GF-D8 (cell line): ENCODE data around the gene TNFAIP3.

Experiments used
- DNase-seq: peaks from one replicate; lab custom pipeline; 2025; lab: John Stamatoyannopoulos, UW

TNFAIP3 gene

DNA sequence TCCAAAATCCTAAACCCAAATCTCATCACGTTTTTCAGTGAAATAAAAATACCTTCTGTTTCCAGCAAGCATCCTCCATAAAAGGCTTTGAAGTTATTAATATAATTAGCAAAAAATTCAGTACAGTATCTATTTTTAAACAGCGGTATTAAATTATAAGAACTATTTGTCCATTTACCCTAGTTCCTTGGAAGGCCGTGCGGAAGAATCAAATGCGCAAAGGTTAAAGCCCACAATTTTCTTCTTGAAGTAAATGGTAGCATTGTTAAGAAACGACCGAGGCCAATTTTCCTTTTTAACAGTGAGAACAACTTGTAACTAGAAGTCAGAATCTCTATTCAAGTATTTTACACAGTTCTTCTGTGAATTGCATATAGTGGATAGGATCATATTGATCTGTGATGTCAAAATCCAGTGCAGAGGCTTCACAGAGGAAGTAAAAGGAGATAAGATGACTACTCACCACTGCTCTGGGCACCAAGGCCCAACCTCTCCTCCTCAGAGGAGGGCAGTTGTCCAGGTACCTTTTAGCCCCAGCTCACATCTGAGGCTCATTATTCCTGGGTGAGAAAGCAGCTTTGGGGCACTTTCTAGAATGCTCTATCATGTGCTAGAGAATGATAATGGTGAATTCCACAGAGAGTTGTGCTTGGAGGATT, 36.3 kb downstream of the TNFAIP3 start:
- DNase-seq, result no peak

DNA sequence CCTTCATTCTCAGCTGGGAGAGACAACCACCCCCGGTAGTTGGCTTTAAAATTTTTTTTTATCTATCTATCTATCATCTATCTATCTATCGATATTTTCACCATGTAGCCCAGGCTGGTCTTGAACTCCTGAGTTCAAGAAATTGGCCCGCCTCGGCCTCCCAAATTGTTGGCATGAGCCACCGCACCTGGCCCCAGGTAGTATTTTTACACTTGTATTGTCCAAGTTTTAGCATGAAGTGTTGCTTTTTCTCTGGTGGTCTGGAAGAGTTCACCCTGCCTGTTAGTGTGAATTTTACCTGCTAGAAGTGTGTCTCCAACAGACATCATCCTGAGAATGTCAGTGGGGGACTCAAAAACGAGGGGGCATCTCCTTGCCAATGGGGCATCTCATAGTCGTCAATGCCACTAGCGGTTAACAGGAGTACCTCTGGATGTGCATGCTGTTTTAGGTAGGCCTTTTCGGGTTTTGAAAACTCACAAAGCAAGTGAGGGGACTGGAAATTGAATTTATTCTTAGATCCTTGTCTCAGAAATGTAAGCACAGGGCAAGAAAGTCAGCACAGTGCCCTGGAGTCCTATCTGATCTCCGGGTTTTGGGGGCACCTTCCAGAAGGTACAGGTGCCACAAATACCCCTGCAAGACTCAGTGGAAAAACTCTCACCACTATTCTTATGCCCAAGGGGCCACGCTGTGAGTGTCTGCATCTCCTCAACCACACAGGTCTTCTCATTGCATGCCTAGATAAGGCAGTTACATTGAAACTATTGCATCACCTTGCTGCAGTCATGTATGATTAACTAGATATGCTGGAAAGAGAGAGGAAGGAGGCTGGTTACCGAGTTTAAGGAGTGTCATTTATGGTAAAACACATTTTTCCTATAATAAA, 37.1 kb downstream of the TNFAIP3 start:
- peak; percentile 83 for DNase-seq

DNA sequence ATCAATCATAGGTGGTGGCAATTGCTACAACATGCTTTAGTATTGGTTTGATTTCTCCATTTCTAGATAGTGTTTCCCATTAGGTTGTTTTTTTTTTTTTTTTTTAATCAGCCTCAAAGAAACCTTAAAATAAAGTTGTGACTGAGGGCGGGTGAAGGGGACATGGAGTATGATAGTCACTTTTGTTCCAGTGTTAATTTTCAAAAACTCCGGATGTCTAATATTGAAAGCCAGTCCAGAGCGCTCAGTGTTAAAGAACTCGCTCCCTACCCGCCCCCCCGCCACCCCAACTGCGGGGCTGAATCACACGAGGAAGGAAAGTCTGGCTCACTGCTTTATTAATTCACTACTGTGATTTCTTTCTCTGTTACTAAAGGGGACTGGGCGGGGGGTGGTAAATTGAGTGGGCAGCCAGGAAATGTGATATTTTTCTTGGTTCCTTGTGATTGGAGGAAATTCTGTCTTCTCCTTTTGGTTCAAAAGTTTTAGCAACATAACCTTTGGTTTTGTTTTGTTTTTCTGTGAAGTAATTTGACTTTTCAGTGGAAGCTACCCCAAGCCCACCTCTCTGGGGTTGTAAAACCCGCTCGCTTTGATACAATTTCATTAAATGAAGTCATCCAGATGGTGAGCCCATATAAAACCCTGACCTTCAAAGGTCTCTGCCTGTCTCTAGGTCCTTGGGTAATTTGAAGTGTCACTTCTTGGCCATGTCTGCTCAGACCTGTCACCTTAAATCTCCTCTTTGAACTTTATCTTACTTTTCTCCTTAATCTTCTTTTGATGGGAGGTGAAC, 38.0 kb downstream of the TNFAIP3 start:
- no peak for DNase-seq

DNA sequence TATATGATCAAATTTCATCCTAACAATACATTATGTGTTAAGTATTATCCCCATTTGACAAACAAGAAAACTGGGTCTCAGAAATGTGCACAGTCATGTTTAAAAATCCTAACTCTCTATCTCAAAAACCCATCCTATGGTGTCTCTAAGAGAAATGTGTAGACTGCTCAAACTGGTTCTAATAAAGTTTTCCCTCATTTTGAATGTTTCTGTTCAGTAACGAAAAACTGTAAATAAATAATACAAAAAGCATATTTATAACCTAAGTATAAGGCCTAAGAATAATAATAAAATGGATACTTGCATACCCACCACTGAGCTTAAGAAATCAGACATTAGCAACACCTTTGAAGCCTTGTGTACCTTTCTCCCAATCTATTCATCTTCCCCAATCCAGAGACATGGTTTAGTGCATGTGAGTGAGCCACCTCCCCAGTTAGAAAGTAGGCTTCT, 39.0 kb downstream of the TNFAIP3 start:
- DNase-seq, result no peak

DNA sequence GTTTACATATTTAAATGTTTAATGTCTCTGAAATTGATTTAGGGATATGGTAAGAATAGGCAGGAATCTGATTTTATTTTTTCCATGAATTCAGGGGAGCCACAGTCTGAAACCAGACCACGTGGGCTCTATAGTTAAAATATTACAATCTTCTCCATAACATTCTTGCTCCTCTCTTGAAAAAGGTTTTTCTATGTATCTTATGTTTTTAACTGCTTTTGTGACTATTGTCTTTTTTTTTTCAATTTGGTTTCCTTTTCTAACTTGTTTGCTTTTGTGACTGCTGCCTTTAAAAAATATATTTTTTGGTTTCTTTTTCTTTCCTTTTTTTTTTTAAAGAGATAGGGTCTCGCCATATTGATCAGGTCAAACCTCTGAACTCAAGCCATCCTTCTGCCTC, 40.1 kb downstream of the TNFAIP3 start:
- DNase-seq, result no peak

DNA sequence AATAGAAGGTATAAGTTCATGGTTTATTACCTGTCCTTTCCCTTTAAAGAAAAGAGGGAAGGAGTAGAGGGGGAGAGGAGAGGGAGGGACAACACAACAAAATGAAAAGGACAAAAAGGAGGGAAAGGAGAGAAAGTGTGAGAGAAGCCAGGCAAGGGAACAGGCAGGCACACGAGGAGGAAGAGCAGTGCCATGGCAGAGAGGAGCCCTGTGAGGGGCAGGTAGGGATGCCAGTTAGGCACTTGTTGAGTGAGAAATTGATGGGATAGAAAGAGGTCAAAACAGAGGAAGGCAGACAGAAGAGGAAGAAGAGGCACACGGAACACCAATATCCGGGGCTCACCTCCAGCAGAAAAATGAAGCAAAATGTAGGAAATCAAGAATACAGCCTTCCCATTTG, 42.5 kb downstream of the TNFAIP3 start:
- no peak for DNase-seq

DNA sequence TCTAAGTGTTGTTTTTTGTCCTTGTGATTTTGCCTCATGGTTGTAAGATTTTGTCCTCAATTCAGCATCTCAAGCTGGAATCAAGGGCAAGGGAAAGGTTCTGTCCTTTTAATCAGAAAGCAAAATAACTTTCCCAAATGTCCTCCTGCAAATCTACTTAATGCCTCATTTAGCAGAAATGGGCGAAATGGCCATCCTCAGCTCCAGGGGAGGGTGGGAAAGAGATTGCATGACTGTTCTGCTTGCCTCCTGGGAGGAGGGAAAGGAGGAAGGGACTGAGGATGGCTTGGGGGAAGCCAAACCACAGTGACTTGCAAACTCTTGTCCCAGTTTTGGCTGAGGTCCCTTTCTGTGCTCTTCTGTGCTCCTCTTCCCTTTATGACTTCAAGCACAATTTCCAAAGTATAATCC, 43.4 kb downstream of the TNFAIP3 start:
- peak; percentile 56 for DNase-seq

DNA sequence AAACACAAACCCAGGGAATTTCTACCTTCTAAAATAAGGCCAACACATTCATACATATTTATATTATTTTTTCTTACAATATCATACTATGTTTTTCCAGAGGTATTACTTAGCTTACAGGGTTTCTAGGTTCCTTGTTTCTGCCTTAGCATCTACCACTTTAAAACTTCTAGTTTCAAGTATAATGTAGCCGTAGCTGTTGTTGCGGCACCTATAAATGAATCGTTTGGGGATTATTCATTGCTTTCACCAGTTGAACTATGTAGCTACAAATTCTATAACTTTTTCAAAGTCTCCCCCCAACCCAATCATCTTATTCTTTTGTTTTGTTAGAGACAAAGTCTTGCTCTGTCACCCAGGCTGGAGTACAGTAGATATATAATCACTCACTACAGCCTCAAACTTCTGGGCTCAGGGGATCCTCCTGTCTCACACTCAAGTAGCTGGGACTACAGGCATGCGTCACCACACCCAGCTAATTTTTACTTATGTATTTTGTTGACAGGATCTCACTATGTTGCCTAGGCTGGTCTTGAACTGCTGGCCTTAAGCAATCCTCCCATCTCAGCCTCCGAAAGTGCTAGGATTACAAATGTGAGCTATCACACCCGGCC, 43.9 kb downstream of the TNFAIP3 start:
- DNase-seq, result no peak

DNA sequence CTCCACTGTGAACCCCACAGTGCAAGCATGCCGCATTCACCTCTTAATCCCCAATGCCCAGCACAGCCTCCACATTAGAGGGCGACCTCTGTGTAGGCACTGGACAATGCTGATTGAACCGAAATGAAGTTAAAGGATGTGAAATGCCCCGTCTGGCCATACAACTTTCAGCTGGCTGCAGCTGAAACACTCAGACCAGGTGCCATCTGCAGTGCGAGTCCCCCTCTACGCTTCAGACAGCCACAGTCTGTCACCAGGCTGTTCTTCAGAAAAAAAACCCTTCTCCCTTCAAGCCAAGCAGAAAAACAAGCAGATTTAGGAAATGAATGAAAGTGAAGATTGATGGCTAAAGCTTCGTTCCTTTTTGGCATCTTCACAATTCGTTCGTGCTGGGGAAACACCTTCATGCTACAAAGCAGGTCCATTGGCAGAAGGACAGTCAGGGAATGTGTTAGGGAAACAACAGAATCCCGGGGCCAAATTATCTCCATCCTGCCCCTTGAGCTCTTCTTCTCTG, 44.7 kb downstream of the TNFAIP3 start:
- no peak for DNase-seq

DNA sequence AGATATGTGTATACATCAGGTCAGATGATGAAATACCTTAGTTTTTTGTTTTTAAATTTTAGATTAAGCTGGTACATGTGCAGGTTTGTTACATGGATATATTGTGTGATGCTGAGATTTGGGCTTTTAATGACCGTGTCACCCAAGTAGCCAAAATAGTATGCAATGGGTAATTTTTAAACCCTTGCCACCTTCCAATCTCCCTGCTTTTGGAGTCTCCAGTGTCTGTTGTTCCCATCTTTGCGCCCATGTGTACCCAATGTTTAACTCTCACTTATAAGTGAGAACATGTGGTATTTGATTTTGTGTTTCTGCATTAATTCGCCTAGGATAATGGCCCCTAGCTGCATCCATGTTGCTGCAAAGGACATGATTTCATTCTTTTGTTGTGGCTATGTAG, 45.8 kb downstream of the TNFAIP3 start:
- no peak for DNase-seq

DNA sequence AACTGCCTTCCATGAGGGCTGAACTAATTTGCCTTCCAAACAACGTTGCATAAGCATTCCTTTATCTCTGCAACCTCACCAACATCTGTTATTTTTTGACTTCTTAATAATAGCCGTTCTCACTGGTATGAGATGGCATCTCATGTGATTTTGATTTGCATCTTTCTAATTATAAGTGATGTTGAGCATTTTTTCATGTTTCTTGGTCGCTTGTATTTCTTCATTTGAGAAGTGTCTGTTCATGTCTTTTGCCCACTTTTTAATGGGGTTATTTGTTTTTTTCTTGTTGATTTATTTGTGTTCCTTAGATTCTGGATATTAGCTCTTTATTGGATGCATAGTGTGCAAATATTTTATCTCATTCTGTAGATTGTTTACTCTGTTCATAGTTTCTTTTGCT, 46.4 kb downstream of the TNFAIP3 start:
- DNase-seq, result no peak

DNA sequence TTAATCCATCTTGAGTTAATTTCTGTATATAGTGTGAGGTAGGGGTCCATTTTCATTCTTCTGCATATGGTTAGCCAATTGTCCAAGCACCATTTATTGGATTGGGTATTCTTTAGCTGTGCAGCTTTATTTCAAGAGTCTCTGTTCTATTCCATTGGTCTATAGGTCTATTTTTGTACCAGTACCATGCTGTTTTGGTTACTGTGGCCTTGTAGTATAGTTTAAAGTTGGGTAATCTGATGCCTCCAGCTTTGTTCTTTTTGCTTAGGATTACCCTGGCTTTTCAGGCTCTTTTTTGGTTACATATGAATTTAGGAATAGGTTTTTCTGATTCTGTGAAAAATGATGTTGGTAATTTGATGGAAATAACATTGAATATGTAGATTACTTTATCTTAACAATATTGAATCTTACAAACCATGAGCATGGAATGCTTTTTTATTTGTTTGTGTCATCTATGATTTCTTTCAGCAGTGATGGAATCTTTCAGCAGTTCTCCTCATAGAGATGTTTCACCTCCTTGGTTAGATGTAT, 47.0 kb downstream of the TNFAIP3 start:
- no peak for DNase-seq

DNA sequence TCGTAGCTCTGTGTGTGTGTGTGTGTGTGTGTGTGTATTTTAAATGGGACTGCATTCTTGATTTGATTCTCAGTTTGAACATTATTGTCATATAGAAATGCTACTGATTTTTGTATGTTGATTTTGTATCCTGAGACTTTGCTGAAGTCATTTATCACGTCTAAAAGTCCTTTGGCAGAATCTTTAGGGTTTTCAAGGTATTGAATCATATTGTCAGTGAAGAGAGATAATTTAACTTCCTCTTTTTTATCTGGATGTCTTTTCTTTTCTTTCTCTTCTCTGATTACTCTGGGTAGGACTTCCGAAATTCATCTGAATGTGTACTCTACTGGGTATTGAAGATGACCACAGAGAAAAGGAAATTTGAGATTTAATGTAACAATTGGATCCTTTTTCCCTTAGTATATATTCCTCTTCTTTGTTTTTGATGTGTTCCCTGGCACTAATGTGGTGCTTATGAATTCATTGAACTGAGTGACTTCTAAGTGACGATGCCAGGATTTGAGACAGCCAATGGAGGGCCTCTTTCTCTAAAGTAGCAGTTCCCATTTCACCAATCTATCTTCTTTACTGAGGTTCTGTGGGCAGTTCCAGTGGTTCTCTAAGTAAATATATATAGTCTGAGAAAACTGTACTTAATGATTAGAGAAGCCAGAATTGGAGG, 47.6 kb downstream of the TNFAIP3 start:
- DNase-seq, result peak; percentile 51

DNA sequence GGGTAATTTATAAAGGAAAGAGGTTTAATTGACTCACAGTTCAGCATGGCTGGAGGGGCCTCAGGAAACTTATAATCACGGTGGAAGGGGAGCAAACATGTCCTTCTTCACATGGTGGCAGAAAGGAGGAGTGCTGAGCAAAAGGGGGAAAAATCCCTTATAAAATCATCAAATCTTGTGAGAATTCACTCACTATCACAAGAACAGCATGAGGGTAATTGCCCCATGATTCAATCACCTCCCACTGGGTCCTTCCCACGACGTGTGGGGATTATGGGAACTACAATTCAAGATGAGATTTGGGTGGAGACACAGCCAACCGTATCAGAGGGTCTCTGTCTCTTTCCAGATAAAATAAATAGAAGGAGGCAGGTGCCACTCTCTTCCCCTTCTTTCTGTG, 48.7 kb downstream of the TNFAIP3 start:
- DNase-seq, result no peak

DNA sequence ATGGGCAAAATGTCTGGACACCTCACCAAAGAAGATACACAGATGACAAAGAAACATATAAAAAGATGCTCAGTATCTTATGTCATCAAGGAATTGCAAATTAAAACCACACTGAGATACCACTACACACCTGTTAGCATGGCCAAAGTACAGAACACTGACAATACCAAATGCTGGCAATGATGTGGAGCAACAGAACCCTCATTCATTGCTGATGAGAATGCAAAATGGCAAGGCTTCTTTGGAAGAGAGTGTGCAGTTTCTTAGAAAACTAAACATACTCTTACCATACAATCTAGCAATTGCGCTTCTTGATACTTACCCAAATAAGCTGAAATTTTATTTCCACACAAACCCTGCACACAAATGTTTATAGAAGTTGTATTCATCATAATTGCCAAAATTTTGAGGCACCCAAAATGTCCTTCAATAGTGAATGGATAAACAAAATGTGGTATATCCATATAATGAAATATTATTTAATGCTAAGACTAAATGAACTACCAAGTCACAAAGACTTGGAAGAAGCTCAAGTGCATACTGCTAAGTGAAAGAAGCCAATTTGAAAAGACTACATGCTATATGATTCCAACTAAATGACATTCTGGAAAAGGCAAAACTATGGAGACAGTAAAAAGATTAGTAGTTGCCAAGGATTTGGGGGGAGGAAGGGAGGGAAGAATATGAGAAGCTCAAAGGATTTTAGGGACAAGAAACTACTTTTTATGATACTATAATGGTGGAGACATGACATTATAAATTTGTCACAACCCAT, 50.7 kb downstream of the TNFAIP3 start:
- DNase-seq, result no peak

DNA sequence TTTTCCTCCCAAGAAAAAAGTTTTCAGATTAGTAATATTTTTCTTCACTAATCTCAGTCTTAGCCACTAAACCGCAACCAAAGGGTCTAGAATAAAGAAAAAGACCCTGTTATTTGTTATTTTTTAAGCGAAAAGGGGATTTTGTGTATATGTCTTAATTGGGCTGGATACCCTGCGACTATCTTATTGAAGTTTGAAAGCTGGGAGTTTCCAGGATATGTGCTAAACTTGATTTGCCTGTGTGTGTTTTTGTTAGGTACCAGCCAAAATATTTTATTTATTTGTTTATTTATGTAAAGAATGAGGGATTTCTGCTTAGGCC, 52.4 kb downstream of the TNFAIP3 start:
- no peak for DNase-seq

DNA sequence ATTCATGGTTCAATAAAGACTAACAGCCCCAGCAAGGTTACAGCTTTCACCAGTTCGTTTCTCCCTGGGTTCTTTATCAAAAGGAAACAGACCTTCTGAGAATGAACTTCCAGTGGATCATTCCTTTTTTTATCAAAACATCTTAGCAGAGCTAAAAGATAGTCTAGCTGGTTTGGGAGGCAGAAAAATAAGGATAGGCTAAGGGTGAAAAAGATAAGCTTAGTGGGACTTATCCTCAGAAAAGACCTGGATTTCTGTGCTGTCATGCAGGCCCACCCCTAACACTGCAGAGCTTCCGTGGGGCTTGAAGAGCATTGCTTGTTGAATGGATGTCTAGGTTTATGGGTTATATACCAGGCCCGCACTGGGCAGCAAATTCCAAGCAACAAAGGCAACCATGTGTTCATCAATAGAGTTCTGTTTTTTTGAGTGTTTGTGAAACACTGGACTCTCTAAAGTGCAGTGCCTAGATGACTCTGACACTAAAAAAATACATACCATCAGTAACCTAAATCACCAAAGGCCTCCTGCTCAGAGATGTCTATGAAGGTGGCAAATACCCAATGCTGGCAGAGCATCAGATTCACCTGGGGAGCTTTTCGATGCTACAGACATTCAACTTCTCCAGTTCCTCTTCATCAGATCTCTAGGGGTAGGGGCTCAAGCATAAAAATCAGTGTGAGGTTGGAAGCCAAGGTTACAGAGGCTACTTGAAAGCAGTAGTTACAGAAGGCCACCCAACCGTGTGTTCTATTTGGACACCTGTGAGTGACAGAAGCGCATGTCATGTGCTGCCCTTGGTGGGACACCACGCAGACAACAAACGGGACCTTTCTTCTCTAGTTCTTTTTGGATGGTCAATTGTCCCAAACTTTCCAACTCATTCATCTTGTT, 53.0 kb downstream of the TNFAIP3 start:
- no peak for DNase-seq

DNA sequence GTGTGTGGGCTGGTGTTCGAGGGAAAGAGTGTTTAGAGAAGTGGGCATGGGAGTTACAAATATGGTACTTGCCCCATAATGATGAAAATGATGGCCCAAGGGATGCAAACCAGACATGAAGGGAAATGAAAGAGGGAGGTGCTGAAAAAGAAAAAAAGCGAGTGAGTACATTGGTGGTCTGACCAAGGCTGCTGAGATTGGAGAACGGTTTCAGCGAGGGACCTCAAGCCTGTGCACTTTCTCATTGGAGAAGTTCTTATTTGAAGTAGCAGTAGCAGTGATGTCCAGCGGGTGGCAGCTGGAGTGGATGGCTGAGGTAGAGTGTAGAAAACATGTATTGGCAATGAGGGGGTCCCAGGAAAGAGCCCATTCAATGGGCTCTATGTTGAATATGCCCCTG, 54.8 kb downstream of the TNFAIP3 start:
- DNase-seq, result no peak

DNA sequence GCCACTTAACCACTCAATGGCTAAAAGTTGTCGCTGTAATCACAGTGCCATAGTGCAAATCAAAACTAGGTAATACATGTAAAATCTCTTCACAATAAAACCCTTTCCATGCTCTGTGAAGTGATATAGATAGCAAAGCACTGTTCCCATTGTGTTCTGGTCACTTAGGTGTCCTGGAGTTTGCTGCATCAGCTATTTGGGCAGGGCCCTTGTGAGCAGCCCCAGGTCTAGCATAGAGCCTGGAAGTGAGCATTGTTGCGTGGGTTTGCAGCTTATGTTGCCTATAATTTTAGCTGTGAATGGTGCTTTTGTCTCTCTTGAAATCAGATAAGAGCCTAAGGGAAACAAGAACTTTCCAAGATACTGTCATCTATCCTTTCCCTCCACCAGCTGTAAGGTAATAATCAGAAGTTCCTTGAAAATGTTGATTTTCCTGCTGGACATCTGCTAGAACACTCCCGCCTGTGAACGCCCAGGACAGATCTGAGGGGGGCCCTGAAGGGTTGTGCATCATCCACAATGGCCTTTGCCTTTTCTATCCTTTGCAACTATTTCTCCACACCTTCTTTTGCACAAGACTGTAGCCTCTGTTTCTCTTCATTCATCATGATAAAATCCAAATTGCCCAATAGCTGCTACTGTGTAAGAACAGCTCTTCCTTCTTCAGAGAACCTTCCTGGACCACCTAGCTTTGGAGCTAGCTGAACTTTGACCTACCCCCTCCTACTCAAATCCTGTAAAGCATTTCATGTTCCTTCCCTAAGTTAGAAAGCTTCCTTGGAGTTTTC, 57.0 kb downstream of the TNFAIP3 start:
- peak; percentile 18 for DNase-seq
